ENCODE data around the gene MKNK1. TPM values are rescaled to one million over a fixed set of nuclear protein-coding genes. Genes with fewer than 3 reads are reported as not detected.

The MKNK1 gene
- total RNA-seq, 1 donor from 2014 or later = 58.4 TPM

DNA sequence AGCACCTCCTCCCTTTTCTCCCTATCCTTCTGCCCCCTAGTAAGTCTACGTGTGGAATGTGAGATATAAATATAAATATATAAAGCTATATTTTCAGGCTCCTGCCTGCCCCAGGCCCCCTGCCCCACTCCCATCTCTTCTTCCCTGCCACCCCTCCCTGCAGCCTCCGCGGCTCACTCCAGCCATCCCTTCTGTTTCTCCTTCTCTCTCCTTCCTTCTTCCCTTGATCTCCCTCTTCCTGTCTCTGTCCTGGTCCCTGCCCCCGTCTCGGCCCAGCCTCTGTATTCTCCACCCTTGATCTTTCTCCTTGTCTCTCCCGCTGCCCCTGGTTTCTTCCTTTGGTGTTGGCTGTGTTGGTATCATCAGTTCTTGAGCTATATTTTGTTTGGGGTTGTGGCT is 91.3 kb downstream of the MKNK1 start:
- Mint-ChIP-seq H3K4me3 (ENCODE audit: unreplicated experiment) (no peak overlapping the region), H3K4me1 (ENCODE audit: low read depth, unreplicated experiment) (no peaks in the 10 kb centered on the region), H3K9me3 (ENCODE audit: unreplicated experiment) (no peaks in the 10 kb centered on the region), H3K36me3 (ENCODE audit: unreplicated experiment) (no peaks in the 10 kb centered on the region), H3K27ac (ENCODE audit: unreplicated experiment) (no peak overlapping the region), H3K27me3 (ENCODE audit: unreplicated experiment) (peaks cover 5% of the 10 kb centered on the region)
- no peak for DNase-seq
- TF ChIP-seq, protein P1, sequence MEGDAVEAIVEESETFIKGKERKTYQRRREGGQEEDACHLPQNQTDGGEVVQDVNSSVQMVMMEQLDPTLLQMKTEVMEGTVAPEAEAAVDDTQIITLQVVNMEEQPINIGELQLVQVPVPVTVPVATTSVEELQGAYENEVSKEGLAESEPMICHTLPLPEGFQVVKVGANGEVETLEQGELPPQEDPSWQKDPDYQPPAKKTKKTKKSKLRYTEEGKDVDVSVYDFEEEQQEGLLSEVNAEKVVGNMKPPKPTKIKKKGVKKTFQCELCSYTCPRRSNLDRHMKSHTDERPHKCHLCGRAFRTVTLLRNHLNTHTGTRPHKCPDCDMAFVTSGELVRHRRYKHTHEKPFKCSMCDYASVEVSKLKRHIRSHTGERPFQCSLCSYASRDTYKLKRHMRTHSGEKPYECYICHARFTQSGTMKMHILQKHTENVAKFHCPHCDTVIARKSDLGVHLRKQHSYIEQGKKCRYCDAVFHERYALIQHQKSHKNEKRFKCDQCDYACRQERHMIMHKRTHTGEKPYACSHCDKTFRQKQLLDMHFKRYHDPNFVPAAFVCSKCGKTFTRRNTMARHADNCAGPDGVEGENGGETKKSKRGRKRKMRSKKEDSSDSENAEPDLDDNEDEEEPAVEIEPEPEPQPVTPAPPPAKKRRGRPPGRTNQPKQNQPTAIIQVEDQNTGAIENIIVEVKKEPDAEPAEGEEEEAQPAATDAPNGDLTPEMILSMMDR (IDR thresholded peaks at IDR 0.05; ENCODE audit: partially characterized antibody, unreplicated experiment) = no peak

DNA sequence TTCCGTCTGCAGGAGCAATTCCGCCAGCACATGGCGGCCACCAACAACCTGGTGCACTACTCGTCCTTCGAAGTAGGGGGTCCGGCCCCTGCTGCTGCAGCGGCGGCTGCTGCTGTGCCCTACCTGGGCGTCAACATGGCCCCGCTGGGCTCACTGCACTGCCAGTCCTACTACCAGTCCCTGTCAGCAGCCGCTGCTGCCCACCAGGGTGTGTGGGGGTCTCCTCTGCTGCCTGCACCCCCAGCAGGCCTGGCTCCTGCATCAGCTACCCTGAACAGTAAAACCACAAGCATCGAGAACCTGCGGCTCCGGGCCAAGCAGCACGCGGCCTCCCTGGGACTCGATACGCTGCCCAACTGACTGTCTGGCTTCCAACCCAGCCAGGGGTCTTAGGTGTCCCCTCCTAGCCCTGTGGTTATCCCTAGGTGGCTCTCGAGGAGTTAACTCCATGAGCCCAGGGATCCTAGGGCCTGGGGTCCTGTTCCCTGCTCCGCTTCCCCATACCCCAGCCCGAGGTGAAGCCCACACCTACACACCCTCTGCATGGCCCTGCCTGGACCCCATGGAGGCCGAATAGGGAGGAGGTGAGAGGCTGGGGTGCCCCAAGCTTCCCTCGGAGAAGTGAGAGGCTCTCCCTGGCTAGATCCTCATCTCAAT is 91.8 kb downstream of the MKNK1 start:
- no peak overlapping the region for H3K4me3 Mint-ChIP-seq (ENCODE audit: unreplicated experiment)
- no peaks in the 10 kb centered on the region for H3K36me3 Mint-ChIP-seq (ENCODE audit: unreplicated experiment)
- H3K27ac Mint-ChIP-seq (ENCODE audit: unreplicated experiment) = no peak overlapping the region
- peaks cover 5% of the 10 kb centered on the region for H3K27me3 Mint-ChIP-seq (ENCODE audit: unreplicated experiment)
- TF ChIP-seq, protein P1 (IDR thresholded peaks at IDR 0.05; ENCODE audit: partially characterized antibody, unreplicated experiment) = no peak
- DNase-seq = no peak
- no peaks in the 10 kb centered on the region for H3K9me3 Mint-ChIP-seq (ENCODE audit: unreplicated experiment)
- no peaks in the 10 kb centered on the region for H3K4me1 Mint-ChIP-seq (ENCODE audit: low read depth, unreplicated experiment)

DNA sequence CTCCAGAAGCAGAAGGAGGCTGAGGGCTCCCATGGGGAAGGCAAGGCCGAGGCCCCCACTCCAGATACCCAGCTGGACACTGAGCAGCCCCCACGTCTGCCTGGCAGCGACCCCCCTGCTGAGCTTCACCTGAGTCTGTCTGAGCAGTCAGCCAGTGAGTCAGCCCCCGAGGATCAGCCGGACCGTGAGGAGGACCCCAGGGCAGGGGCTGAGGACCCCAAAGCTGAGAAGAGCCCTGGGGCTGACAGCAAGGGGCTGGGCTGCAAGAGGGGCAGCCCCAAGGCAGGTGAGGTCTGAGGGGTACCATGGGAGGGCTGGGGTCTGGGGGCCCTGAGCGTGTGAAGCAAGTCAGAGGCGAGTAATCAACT is 93.1 kb downstream of the MKNK1 start:
- Mint-ChIP-seq H3K4me1 (ENCODE audit: low read depth, unreplicated experiment) (no peaks in the 10 kb centered on the region), H3K9me3 (ENCODE audit: unreplicated experiment) (no peaks in the 10 kb centered on the region), H3K36me3 (ENCODE audit: unreplicated experiment) (no peaks in the 10 kb centered on the region), H3K4me3 (ENCODE audit: unreplicated experiment) (no peak overlapping the region), H3K27ac (ENCODE audit: unreplicated experiment) (no peak overlapping the region), H3K27me3 (ENCODE audit: unreplicated experiment) (peaks cover 5% of the 10 kb centered on the region)
- TF ChIP-seq, protein P1 (IDR thresholded peaks at IDR 0.05; ENCODE audit: partially characterized antibody, unreplicated experiment) = no peak
- DNase-seq = no peak

DNA sequence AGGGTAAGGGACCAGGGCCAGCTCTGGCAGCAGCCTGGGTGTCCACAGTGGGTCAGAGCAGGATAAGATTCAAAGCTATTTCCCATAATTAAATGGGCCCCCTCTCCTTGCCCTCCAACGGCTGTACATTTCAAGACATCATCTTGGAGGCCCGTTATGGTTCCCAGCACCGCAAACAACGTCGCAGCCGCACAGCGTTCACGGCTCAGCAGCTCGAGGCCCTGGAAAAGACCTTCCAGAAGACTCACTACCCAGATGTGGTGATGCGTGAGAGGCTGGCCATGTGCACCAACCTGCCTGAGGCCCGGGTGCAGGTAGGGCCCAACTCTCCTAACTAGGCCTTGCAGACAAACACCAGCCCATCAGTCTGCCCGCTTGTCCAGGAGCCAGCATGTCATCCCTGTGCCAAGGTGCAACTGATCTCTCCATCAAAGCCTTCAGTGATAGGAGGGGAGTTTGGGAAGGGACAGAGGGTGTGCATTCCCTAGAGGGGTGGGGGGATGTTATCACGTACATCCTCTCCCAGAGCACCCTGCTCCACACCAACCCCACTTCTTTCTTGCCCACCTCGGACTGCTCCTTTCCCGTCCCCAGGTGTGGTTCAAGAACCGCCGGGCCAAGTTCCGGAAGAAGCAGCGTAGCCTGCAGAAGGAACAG is 93.6 kb downstream of the MKNK1 start:
- TF ChIP-seq, protein P1 (IDR thresholded peaks at IDR 0.05; ENCODE audit: partially characterized antibody, unreplicated experiment) = no peak
- Mint-ChIP-seq H3K9me3 (ENCODE audit: unreplicated experiment) (no peaks in the 10 kb centered on the region), H3K36me3 (ENCODE audit: unreplicated experiment) (no peaks in the 10 kb centered on the region), H3K4me1 (ENCODE audit: low read depth, unreplicated experiment) (no peaks in the 10 kb centered on the region), H3K4me3 (ENCODE audit: unreplicated experiment) (no peak overlapping the region), H3K27ac (ENCODE audit: unreplicated experiment) (no peak overlapping the region), H3K27me3 (ENCODE audit: unreplicated experiment) (peaks cover 5% of the 10 kb centered on the region)
- no peak for DNase-seq

DNA sequence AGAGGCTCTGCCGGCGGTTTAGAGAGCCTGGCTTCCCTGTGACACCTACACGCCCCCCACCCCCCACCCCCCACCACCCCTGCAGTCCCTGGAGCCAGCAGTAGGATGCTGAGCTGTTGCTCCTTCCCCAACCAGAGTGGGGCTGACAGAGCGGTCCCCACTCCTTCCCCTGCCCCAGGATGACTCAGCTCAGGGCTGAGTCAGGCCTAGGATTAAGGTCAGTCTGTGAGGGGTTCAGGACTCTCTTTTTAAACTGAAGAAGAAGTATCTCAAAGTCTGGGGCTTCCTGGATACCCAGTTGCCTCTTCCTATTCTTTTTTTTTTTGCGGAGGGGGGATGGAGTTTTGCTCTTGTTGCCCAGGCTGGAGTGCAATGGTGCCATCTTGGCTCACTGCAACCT is 95.3 kb downstream of the MKNK1 start:
- TF ChIP-seq, protein P1 (IDR thresholded peaks at IDR 0.05; ENCODE audit: partially characterized antibody, unreplicated experiment) = no peak
- Mint-ChIP-seq H3K36me3 (ENCODE audit: unreplicated experiment) (no peaks in the 10 kb centered on the region), H3K4me3 (ENCODE audit: unreplicated experiment) (no peak overlapping the region), H3K27me3 (ENCODE audit: unreplicated experiment) (peaks cover 5% of the 10 kb centered on the region), H3K4me1 (ENCODE audit: low read depth, unreplicated experiment) (no peaks in the 10 kb centered on the region), H3K27ac (ENCODE audit: unreplicated experiment) (no peak overlapping the region), H3K9me3 (ENCODE audit: unreplicated experiment) (peaks cover 1% of the 10 kb centered on the region)
- no peak for DNase-seq
